Activated CD4-positive, CD25-positive, alpha-beta regulatory T cell treated with anti-CD3 and anti-CD28 coated beads, Interleukin-2, amount 50 U/mL, for 24 hours (primary cell): ENCODE measurements around the gene UNC5A.

Source experiments
- ATAC-seq, 2 donors: fragments of 150-1000 bp; cut with Tn5 transposase; one replicate each; pipeline ENCODE4 v1.10.0; 2021; ENCODE audit warnings: mild to moderate bottlenecking in 1 of 2, moderate library complexity in 1 of 2

Gene UNC5A

DNA sequence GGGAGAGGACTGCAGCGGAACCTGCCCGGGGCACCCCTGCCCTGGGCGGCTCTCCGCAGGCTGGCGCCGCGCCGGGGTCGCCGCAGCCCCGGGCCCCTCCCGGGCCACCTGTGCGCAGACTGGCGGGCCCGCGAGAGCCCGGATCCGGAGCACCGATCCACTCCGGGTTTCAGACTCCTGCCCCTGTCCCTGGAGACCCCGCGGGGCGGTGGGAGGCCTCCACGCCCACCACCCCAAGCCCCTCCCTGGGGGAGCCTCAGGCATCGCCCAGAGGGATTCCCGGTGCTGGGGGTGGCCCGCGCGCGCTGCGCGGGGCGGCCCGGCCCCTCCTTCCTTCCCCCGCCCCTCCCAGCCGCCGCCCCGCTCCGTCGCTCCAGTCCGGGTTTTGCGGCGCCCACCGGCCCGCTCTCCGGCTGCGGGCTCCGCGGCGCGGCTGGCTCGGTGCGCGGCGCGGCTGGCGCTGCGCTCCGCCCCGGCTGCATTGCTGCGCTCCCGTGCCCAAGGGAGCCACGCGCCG lies at the start of gene UNC5A:
UNC5A (plus strand) TSS at position 479 of the 517 bp plus-strand sequence. CDS start 192 bp downstream, outside the sequence.
- peak; percentile 49 to 52 for ATAC-seq

DNA sequence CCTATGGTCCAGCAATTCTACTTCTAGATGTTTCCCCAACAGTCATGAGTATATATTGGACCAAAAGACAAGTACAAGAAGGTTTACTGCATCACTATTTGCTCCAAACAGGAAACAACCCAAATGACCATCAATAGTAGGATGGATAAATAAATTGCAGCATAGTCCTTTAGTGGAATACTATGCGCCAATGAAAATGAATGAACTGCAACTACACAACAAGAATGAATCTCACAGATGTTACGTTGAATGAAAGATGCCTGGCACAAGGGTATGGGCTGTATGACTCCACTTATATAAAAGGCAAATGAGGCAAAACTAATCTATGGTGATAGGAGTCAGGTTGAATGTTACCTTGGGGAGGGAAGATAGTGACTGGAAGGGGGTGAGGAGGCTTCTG lies 48.6 kb upstream of the UNC5A start:
- ATAC-seq, result no peak

GRCh38 chr5:176762489-176762888 lies 47.9 kb upstream of the UNC5A start:
- ATAC-seq, result peak; percentile 27 to 55

DNA sequence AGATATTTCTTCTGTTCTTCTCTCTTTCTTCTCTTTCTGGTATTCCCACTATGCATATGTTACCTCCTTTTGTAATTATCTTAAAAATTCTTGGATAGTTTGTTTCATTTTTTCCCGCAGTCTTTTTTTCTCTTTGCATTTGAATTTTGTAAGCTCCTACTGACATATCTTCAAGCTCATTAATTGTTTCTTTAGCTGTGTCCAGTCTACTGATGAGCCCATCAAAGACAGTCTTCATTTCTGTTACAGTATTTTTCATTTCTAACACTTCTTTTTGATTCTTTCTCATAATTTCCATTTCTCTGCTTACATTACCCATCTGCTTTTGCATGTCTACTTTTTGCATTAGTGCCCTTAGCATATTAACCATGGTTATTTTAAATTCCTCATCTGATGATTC lies 44.7 kb upstream of the UNC5A start:
- no peak for ATAC-seq

DNA sequence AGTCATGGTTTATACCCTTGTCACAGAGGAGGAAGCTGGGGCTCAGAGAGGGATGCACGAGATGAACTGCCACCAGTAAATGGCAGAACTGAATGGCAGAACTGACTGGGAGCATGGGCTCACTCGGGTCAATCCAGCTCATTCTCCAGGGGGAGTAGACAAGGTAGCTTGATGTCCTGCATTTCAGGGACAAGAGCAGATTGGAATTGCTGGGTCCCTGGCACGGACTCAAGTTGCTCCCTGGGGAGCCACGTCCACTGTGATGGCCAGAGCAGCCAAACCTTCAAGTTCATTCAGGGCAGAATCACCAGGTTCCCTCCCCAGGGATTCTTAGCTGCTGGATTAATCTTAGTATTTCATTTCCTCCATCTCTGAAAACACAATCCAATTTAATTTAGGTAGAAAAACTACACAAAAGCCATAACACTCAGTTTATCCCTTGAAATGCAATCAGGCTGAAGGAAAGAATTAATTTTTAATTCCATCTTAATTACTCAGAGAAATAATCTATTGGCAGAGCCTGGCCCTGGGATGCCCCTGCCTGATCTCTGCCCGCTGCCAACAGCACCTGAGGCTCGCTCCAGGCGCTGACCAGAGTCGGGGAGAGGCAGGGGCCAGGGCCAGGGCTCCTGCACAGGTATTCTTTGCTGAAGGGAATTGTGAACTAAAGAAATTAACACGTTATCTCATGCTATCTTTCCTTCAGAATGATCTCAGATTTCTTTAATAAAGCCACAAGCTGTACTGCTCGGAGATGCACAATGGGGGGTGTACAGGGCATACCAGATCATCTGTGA lies 42.0 kb upstream of the UNC5A start:
- no peak for ATAC-seq

DNA sequence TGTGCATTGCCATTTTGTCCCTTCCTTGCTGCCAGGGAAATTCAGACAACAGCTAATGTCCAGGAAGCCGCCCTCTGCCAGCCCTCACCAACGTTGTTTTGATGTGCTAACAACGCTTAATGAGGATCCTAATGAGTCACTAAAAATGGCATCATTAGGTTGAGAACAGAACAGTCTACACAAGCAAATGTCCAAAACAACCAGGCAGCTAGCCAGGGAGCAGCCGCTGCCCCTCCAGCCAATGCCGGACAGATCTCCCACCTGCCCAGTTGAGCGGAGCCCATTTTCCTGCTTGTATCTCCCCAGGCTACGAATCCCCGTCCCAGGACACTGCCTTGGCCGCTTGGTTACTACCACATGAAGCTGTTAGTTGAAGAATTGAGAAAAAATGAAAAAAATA lies 40.4 kb upstream of the UNC5A start:
- no peak for ATAC-seq

- ATAC-seq, result no peak
Measured at GRCh38 chr5:176770431-176770830, 39.9 kb upstream of the UNC5A start.

- ATAC-seq, result no peak
Measured at GRCh38 chr5:176771102-176771845, 39.1 kb upstream of the UNC5A start.

DNA sequence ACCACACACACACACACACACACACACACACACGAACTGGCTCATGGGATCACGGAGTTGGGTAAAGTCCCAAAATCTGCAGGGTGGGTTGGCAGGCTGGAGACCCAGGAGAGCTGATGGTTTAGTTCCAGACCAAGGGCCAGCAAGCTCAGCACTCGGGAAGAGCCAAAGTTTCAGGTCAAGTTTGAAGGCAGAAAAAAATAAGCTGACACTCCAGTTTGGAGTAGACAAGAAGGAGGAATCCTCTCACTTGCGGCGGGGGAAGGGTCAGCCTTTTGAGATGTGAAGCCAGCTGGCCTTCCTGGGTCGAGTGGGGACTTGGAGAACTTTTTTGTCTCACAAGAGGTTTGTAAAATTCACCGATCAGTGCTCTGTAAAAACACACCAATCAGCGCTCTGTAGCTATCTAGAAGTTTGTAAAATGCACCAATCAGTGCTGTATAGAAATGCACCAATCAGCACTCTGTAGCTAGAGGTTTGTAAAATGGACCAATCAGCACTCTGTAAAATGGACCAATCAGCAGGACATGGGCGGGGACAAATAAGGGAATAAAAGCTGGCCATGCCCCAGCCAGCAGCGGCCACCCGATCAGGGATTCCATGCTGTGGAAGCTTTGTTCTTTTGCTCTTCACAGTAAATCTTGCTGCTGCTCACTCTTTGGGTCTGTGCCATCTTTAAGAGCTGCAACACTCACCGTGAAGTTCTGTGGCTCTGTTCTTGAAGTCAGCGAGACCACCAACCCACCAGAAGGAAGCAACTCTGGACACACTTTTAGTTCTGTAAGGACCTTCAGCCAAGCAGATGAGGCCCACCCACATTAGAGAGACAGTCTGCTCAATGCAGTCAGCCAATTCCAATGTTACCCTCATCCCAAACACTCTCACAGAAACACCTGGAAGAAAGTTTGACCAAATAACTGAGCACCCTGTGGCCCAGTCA lies 37.8 kb upstream of the UNC5A start:
- no peak for ATAC-seq

- no peak for ATAC-seq
Measured at GRCh38 chr5:176773408-176774035, 36.8 kb upstream of the UNC5A start.

DNA sequence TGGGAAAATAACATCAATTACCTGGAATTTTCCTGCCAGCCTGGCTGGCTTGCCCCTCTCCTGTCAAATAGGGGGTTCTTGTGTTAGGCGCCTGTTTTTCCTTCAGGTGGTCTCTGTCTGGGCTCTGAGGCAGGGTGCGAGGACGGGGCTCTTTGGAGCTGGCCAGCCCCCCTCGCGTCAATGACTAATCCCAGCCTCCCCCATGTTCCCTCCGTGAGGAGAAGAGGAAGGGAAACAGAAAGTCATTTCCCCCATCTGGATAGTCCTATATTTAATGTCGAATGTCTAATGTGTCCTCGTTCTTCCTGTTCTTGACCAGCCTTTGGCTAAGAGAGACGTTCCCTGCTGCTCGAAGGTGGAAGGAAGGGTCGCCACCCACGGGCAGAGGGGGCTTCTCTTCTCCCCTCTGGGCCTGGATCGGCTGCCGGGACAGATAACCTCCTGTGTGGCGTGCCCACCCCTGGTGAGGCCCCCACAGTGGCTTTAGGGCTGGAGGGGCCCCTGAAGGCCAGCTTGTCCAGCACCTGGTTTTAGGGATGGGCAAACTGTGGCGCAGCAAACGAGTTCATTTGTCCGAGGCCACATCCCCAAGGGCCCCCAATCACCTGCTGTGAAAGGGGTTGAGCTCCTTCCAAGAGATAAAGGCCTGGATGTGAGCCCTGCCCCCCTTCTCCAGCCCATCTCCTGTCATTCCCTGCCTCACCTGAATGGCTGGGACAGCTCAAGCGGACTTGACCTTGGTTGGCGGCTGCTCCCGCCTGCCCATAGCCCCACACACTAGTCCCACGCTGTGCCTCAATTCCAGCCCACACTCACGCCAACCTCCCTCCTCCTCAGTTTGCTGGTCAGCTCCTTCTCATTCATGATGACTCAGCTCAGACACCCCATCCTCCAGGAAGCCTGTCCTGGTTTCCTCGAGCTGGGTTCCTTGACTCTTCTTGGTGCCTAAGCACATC lies 35.9 kb upstream of the UNC5A start:
- no peak for ATAC-seq

GRCh38 chr5:176775409-176775808 lies 35.0 kb upstream of the UNC5A start:
- peak in 1 of 2 donors; percentile 45 for ATAC-seq

- ATAC-seq, result no peak
Measured at GRCh38 chr5:176776141-176776865, 34.1 kb upstream of the UNC5A start.

DNA sequence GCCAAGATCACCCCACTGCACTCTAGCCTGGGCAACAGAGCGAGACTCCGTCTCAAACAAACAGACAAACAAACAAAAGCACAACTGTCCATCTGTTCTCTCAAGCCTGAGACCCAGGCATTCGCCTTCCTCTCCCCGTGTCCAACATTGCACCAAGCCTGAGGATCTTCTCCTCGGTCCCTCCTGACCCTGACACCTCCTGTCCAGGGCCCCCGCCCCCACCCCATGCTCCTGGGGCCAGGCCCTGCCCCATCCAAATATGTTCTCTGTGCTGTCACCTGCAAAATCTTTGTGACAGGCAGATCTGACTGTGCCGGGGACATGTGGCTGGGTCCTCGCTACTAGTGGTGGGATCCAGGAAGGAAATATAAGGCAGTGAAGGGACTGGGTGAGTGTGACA lies 33.4 kb upstream of the UNC5A start:
- ATAC-seq, result no peak

- ATAC-seq, result no peak
Measured at GRCh38 chr5:176778921-176779465, 31.4 kb upstream of the UNC5A start.

DNA sequence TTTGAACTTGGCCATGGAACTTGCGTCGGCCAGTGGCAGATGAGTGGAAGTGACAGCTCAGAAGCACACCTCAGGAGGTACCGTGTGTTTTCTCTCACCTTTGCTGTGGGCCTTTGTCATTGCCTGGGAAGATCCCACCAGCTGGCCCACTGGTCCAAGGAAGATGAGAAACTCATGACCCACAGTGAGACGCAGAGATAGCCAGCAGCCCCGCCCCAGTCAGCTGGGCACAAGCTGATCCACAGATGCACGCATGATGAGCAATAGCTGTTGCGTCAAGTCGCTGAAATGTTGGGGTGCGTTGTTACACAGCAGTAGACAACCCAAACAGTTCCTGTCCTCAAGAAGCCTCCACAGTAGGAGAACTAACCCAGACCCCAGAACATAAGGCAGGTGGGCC lies 30.8 kb upstream of the UNC5A start:
- no peak for ATAC-seq

GRCh38 chr5:176780176-176781053 lies 29.9 kb upstream of the UNC5A start:
- ATAC-seq, result no peak

DNA sequence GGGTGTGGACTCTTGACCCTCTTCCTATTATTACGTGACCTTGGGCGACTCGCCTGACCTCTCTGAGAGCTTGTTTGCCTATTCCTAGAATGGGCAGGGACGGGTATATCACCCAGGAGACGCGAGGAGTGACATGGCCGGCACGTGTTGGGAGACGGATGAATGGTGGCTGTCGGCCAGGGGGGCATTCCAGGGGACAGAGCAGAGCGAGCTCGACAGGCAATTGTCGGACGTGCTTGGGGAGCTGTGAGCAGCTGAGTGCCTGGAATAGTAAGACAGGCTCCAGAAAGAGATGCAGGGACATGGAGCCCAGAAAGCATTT lies 29.3 kb upstream of the UNC5A start:
- no peak for ATAC-seq
